Esophagus squamous epithelium (tissue), 4 donors: ENCODE measurements around the gene KLF6.

Experiments
- CTCF ChIP-seq, 6 experiments: fragments of 450-650 bp in 4 of 6; fragments of 200-600 bp in 2 of 6; sonication (generic) in 2 of 6; IDR thresholded peaks; one replicate each; pipeline ENCODE4 v1.5.1; 2016 to 2019; ENCODE audit warnings: antibody characterized with exemption in 6 of 6, mild to moderate bottlenecking in 4 of 6, moderate library complexity in 4 of 6
- POLR2A ChIP-seq, 4 donors: fragments of 450-650 bp; IDR thresholded peaks; one replicate each; pipeline ENCODE4 v1.6.1; 2017; ENCODE audit warnings: antibody characterized with exemption in 4 of 4, mild to moderate bottlenecking in 4 of 4, moderate library complexity in 3 of 4

- TF ChIP-seq CTCF (IDR thresholded peaks at IDR 0.05) = no peak
- TF ChIP-seq POLR2A (IDR thresholded peaks at IDR 0.05) = no peak
Measured at GRCh38 chr10:3747984-3748383, 37.0 kb downstream of the KLF6 start.
